ENCODE results near the gene FAM53B.

Gene FAM53B

GRCh38 chr10:124728071-124728829 lies 15.9 kb downstream of the FAM53B start:
- DNase-seq: no peak

DNA sequence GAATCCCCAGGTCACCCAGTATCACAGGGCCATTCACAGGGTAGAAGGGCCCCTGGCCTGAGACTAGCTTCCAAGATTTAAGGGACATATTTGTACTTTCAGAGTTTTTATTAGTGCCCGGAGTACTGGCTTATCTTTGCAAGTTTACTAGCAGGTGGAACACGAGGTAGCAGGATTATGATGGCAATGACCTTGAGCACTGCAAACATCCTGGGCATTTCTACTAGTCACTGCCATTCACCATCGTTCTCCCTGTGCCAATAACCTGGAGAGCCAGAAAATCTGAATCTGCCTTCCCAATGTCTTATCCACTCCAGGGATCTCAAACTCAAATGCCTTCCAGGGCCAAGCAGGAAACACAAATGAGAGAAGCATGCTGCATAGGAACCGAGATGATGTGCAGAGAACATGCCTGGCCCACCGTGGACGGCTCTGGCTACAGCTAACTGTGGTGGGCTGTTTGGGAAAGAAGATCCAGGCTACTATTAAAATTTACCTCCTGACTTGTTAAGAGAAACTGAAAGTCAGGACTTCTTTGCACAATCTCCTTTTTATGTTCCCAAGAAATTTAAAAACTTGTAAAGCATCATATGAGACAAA lies 16.7 kb downstream of the FAM53B start:
- no peak for DNase-seq

DNA sequence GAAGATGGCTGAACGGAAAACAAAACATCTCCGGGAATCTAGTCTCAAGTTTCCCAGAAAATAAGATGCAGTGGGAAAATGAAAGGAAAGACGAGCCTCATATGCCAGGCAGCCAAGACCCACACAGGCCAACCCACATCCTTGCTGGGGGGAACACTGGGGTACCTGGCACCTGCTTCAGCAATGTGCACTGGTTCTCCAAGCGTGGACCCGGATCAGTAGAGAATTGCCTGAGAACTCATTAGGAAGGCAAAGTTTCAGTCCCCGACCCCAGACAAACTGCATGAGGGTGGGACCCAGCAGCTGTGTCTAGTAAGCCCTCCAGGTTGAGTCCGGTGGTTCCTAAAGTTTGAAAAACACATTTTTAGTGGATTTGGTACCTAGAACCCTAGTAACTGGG lies 18.4 kb downstream of the FAM53B start:
- DNase-seq: no peak

DNA sequence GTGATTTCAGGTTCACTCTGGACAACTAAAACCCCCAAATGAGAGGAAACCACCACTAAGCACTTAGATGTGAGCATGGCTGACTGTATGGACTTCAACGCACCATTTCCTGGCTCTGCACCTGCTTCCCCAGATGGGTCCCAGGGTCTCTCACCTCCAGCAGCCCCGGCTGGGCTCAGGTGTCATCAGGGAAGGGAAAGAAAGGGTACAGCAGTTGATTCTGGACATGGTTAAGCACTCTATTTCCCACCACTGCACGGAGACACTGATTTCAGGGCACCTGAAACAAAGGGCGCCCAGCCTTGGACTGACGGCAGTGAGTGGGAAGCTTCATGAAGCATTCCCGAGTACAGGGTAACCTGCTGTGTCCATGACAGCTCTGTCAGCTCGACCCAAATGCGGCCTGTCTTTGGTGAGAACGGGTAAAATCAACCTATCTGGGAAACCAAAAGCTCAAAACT lies 19.0 kb downstream of the FAM53B start:
- DNase-seq: no peak

DNA sequence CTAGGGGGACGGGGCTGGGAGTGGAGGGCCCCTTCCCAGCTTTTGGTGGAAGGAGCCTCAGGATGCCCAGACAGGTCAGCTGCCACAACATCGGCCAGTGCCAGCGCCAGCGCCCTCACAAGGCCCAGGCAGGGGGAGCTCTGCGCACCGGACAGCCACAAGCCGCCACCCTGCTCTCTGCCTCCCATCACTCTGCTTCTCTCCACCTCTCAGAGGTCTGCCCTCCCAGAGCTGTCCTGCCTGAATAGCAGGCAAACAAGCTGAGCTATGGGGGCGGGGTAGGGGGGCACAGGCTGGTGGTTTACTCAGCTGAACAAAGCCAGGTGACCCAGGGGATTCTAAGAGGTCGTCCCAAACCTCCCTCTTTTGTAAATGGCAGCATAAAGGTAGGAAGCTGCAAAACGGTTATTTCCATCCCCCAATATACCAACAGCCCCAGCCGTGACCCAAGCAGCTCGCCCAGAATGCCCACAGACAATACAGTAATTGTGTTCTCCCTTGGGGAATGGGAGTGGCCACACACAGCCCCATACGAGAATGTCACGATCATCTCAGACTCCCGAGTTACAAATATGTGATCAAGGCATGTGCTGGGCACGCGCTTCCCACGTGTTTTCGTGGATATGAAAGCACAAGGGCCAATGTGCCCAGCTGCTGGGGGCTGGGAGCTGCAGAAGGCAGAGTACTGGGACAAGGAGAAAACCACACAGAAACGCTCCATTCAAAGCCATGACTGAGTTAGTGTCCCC lies 19.7 kb downstream of the FAM53B start:
- no peak for DNase-seq

GRCh38 chr10:124723826-124724225 lies 20.4 kb downstream of the FAM53B start:
- no peak for DNase-seq

DNA sequence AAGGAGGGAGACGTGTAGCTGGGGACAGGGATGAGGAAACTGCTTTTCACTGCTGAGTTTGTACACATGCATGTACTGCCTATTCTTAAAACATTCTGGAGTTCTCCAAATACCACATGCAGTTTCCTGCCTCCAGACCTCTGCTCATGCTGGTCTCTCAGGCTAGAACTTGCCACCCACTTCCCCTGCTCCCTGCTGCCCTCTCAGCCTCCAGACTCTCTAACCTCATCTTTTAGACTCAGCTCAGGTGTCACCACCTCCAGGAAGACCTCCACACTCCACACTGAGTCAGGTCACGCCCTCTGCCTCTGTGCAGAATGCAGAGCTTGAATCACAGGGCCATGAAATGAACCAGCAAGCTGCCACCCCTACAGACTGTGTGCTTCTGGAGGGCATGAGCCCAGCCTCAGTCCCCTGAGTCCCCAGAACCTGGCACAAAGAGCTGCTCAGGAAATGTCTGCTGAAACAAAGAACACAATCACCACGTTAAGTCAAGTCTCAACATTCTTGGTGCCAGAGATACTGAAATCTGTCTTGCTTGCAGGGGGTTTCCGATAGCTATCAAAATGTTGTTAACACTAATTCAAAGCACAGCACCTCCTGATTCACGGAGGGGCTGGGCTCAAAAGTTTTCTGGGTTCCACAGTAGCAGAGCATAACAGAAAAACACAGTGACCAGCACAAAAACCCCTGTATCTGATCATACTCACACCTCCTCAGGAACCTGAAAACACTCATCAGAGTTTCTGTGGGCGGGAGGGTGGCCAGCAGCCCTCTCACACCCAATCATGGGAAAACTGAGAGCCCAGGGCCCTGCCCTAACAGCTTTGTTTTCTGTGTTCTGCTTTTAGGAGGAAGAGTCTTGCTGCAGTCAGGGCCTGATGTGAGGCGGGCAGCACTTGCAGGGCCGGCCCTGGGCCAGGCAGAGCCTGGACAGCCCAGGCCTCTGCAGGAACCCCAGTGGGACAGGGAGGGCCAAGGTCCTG lies 21.1 kb downstream of the FAM53B start:
- peak; percentile 46 for DNase-seq

DNA sequence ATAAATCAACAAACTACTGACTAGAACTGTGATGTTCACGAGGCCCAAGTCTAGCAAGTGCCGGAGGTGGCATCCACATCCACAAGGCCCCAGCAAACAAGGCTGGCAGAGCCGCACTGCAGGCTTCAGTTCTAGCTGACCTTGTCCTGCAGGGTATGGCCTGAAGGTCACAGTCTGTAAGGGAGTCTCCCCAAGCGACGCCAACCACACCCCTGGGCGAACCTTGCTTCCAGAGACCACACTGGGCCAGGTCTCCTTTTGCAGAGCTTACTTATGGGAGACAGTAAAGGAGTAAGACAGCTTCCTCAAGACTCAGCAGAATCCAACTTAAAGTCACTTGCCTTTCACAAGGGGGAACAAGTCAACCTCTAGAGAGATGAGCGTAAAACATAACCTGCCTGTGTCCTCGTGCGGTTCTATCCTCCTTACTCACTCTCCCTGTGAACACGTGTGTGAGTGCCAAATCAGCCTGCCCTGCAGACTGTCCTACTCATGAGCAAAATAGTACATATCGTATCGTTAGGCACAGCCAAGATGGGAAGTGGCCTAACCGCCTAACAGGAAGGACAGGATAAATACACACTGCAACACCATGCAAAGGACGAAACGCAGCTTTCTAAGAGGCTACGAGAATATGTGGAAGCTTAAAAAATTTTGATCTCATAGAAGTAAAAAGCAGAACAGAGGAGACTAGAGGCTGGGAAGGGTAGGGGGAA lies 22.7 kb downstream of the FAM53B start:
- no peak for DNase-seq

- DNase-seq: peak; percentile 63
Measured at GRCh38 chr10:124719213-124719851, 24.8 kb downstream of the FAM53B start.

GRCh38 chr10:124717911-124718741 lies 26.1 kb downstream of the FAM53B start:
- peak; percentile 72 for DNase-seq

GRCh38 chr10:124717041-124717757 lies 27.0 kb downstream of the FAM53B start:
- no peak for DNase-seq

DNA sequence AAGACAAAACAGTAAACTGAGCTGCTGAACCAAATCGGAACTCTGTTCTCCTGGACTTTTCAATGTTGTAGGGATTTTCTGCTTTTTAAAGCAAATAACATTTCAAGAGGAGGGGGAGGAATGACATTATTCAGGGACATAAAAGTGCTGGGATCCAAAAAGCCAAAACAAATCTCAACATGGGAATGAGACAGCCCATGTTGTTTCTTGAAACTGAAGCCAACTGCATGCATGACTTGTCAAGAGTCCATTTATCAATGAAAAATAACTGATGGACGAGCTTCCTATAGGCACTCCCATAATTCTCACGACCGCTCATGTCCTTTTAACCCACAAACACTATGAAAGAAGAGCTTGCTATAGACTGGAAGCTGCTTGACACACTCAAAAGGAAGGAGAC lies 27.8 kb downstream of the FAM53B start:
- no peak for DNase-seq

DNA sequence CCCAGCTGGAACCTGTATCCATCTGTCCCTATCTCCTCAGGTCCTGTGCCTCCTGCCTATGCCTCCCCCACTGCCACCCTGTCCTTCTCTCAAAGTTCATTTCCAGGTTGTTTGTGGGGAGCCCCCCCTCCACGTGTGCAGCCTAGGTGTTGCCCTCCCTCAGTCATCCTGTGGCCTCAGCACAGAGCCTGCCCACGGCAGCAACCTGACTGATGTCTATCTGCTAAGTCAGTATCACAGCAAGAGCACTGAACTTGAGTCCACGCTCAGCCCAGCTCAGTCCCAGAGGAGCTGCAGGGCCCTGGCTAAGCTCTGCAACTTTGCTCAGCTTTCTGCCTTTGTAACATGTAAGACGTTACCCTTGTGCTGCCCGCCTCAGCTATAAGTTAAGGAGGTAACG lies 28.7 kb downstream of the FAM53B start:
- no peak for DNase-seq

- no peak for DNase-seq
Measured at GRCh38 chr10:124713679-124714255, 30.4 kb downstream of the FAM53B start.

GRCh38 chr10:124712704-124713407 lies 31.3 kb downstream of the FAM53B start:
- no peak for DNase-seq

GRCh38 chr10:124711145-124711544 lies 33.0 kb downstream of the FAM53B start:
- no peak for DNase-seq

DNA sequence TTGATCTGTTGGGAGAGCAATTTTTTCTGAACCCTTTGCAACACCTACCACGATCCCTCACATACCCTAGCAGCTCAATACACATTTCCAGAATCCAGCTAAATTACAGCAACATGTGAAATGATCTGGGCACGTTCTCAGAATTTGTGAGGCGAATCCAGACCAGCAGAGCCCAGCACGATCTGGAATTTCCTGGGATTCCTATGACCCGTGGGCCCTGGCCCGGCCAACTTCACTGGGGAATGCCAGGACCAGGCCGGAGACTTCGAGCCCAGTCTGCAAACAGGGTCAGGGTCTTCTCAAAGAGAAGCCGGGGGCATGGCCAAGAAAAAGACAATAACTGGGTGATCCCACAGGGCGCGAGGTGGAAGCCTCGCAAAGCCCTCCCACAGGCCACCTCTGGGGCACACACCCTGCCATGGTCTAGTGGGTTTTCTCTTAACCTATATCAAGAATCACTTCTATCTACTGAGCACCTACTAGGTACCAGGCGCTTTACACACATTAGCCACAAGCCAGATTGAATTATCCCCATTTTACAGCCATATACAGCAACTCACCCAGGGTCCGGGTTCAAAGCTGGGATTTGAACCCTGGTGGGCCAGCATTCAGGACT lies 33.8 kb downstream of the FAM53B start:
- DNase-seq: no peak

DNA sequence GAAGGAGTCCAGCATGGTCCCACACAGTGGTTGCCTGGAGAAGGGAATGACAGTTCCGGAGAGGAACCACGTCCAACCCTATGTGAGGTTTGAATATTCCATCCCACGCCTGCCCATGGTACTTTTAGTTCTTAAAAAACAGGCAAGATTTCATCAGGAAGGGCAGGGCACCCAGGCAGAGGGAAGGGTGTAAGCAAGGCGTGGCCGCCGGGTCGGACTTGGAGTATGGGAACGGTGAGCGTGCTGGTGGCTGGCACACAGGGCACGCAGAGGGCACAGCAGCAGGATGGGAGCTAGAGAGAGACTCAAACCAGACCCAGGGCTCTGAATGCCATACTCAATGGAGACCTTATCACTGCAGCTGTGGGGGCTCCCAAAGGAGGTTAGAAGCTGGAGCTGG lies 34.3 kb downstream of the FAM53B start:
- DNase-seq: no peak
